GM21526 (cell line): ENCODE data around the gene OVCH1.

Experiments
- ATAC-seq: cut with Tn5 transposase; IDR thresholded peaks from one replicate; pipeline ENCODE4 v1.9.1; 2021; ENCODE audit warnings: moderate library complexity; ENCODE audit not compliant: unreplicated experiment, low FRiP score

Gene OVCH1

GRCh38 chr12:29497588-29497987, at the start of gene OVCH1:
Gene OVCH1, minus strand, starts transcription at chr12:29497686. Its CDS starts 0 bp downstream, at chr12:29497686.
- ATAC-seq: no peak

- no peak for ATAC-seq
Measured at GRCh38 chr12:29547151-29547632, 49.7 kb upstream of the OVCH1 start.

- ATAC-seq: no peak
Measured at GRCh38 chr12:29546000-29546399, 48.5 kb upstream of the OVCH1 start.

GRCh38 chr12:29545102-29545467, 47.6 kb upstream of the OVCH1 start:
- peak; percentile 89 for ATAC-seq

- peak; percentile 34 for ATAC-seq
Measured at GRCh38 chr12:29544428-29545101, 47.1 kb upstream of the OVCH1 start.

GRCh38 chr12:29543036-29543435, 45.5 kb upstream of the OVCH1 start:
- no peak for ATAC-seq

GRCh38 chr12:29537298-29537697, 39.8 kb upstream of the OVCH1 start:
- no peak for ATAC-seq

GRCh38 chr12:29534935-29535334, 37.4 kb upstream of the OVCH1 start:
- no peak for ATAC-seq

GRCh38 chr12:29533815-29534489, 36.5 kb upstream of the OVCH1 start:
- ATAC-seq: no peak

- ATAC-seq: no peak
Measured at GRCh38 chr12:29531471-29531870, 34.0 kb upstream of the OVCH1 start.

GRCh38 chr12:29530436-29530835, 33.0 kb upstream of the OVCH1 start:
- no peak for ATAC-seq

GRCh38 chr12:29528161-29528560, 30.7 kb upstream of the OVCH1 start:
- no peak for ATAC-seq

GRCh38 chr12:29521951-29522350, 24.5 kb upstream of the OVCH1 start:
- ATAC-seq: no peak

- no peak for ATAC-seq
Measured at GRCh38 chr12:29519585-29520182, 22.2 kb upstream of the OVCH1 start.

- no peak for ATAC-seq
Measured at GRCh38 chr12:29518407-29518806, 20.9 kb upstream of the OVCH1 start.

- ATAC-seq: no peak
Measured at GRCh38 chr12:29517264-29517663, 19.8 kb upstream of the OVCH1 start.

- no peak for ATAC-seq
Measured at GRCh38 chr12:29516431-29516875, 19.0 kb upstream of the OVCH1 start.

GRCh38 chr12:29510591-29511185, 13.2 kb upstream of the OVCH1 start:
- ATAC-seq: no peak

GRCh38 chr12:29509503-29509902, 12.0 kb upstream of the OVCH1 start:
- no peak for ATAC-seq

- ATAC-seq: no peak
Measured at GRCh38 chr12:29508949-29509348, 11.5 kb upstream of the OVCH1 start.

GRCh38 chr12:29505122-29505521, 7.6 kb upstream of the OVCH1 start:
- peak; percentile 97 for ATAC-seq
